GM12892 (cell line): ENCODE measurements around the gene MYO16.

Experiments used
- DNase-seq: peaks from one replicate; pipeline ENCODE4 v3.0.0; 2011; ENCODE audit not compliant: insufficient read length
- FAIRE-seq: peaks from 2 replicates; lab custom pipeline; 2011; peaks lifted over from hg19 to GRCh38; lab: Jason Lieb, UNC
- POLR2A ChIP-seq: IDR thresholded peaks from 2 replicates; pipeline ENCODE4 v1.6.1; 2011; ENCODE audit warnings: low read depth, low read length, control low read depth
- POLR2AphosphoS5 ChIP-seq: IDR thresholded peaks from 2 replicates; pipeline ENCODE4 v1.6.1; 2011; ENCODE audit warnings: low read depth, low read length, control low read depth
- TAF1 ChIP-seq: IDR thresholded peaks from 2 replicates; pipeline ENCODE4 v1.6.1; 2011; ENCODE audit warnings: low read depth, mild to moderate bottlenecking, control low read depth, low read length, borderline replicate concordance

MYO16 gene

GRCh38 chr13:109156181-109156935 lies 526.9 kb downstream of the MYO16 start:
- TF ChIP-seq POLR2AphosphoS5 = no peak
- TF ChIP-seq TAF1 = no peak
- no peak for TF ChIP-seq POLR2A
- DNase-seq (no peak), FAIRE-seq (no peak)

- TF ChIP-seq TAF1 = no peak
- TF ChIP-seq POLR2A = no peak
- no peak for TF ChIP-seq POLR2AphosphoS5
- no peak for DNase-seq
- FAIRE-seq = no peak
Observed at GRCh38 chr13:109157275-109157674, 527.9 kb downstream of the MYO16 start.

GRCh38 chr13:109158383-109158782 lies 529.0 kb downstream of the MYO16 start:
- no peak for DNase-seq
- no peak for FAIRE-seq
- TF ChIP-seq POLR2AphosphoS5 (no peak), TAF1 (no peak), POLR2A (no peak)

GRCh38 chr13:109159650-109160309 lies 530.4 kb downstream of the MYO16 start:
- TF ChIP-seq POLR2AphosphoS5 (no peak), TAF1 (no peak)
- DNase-seq (no peak), FAIRE-seq (no peak)

GRCh38 chr13:109160357-109160756 lies 530.9 kb downstream of the MYO16 start:
- FAIRE-seq (no peak), DNase-seq (no peak)
- TF ChIP-seq TAF1 (no peak), POLR2A (no peak), POLR2AphosphoS5 (no peak)

- FAIRE-seq = no peak
- TF ChIP-seq TAF1 (no peak), POLR2A (no peak), POLR2AphosphoS5 (no peak)
- DNase-seq = no peak
Observed at GRCh38 chr13:109160887-109161669, 531.7 kb downstream of the MYO16 start.

GRCh38 chr13:109162248-109163036 lies 533.0 kb downstream of the MYO16 start:
- TF ChIP-seq TAF1 (no peak), POLR2AphosphoS5 (peak; percentile 54; the same call in 1 of the 2 replicates)
- peak; percentile 97 for FAIRE-seq
- peak; percentile 31 for DNase-seq

GRCh38 chr13:109163037-109163379 lies 533.6 kb downstream of the MYO16 start:
- TF ChIP-seq POLR2AphosphoS5 (no peak), TAF1 (no peak), POLR2A (no peak)
- no peak for DNase-seq
- FAIRE-seq = no peak

- DNase-seq = no peak
- FAIRE-seq = no peak
- TF ChIP-seq TAF1 (no peak), POLR2AphosphoS5 (no peak), POLR2A (no peak)
Observed at GRCh38 chr13:109165417-109165904, 536.0 kb downstream of the MYO16 start.

GRCh38 chr13:109166804-109167203 lies 537.4 kb downstream of the MYO16 start:
- DNase-seq (no peak), FAIRE-seq (no peak)
- TF ChIP-seq POLR2AphosphoS5 (no peak), POLR2A (no peak), TAF1 (no peak)

GRCh38 chr13:109172136-109172535 lies 542.7 kb downstream of the MYO16 start:
- no peak for FAIRE-seq
- DNase-seq = no peak
- TF ChIP-seq POLR2AphosphoS5 (no peak), TAF1 (no peak), POLR2A (no peak)
